HG02970 (cell line): ENCODE results near the gene NOG.

Experiments
- ATAC-seq: cut with Tn5 transposase; IDR thresholded peaks from one replicate; pipeline ENCODE4 v1.9.1; 2021; ENCODE audit warnings: mild to moderate bottlenecking, moderate library complexity, moderate number of reproducible peaks; ENCODE audit not compliant: unreplicated experiment, low FRiP score

Gene NOG

DNA sequence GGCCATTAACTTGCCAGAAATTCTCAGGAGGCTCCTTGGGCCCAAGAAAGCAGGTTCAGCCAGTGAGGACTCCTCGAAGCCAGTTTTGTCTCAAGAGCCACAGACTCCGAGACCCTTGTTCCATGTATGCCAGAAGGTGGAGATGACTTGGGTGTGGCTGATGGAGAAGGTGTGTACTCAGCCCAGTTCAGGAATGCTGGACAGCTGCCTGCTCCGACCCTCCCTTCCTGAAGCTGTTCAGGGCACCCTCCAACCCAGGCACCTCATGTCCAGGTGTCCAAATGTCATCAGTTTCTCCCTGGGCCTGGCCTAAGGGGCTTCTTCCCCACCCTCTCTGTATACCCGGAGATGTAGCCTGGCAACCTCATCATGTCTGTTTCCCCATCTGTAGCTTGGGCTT is 40.2 kb downstream of the NOG start:
- no peak for ATAC-seq

DNA sequence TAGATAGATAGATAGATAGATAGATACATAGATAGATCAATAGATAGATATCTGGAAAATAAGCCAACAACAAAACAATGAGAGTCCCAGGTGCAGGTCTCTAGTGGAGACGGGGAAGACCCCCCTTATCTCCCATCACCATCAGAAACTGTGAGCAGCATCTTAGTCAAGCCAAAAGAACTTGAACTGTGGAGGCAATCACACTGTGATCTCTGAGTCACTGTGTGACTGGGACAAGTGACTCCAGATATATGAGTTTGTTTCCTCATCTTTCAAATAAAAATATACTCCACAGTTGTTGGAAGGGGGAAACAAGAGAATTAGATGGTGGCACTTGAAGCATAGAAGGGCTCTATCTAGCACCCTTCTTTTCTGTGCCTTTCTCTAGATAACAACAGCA is 42.1 kb downstream of the NOG start:
- no peak for ATAC-seq

DNA sequence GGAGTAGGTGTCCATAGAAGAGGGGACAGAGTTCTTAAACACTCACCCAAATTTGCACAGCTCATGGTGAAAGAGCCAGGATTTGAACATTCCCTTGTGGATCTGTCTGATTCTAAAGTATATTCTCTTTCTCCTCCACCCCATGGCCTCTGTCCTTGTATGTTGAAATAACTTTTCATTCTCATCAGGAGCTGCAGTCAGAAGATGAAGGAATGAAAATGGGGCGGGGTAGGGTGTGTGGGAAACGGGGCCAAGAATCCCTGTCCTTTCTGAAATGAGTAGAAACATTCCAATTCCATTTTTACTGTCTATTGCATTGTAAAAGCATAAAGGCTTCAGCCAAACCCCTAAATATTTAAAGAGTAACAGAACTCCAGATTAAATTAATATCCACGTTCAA is 42.8 kb downstream of the NOG start:
- no peak for ATAC-seq

DNA sequence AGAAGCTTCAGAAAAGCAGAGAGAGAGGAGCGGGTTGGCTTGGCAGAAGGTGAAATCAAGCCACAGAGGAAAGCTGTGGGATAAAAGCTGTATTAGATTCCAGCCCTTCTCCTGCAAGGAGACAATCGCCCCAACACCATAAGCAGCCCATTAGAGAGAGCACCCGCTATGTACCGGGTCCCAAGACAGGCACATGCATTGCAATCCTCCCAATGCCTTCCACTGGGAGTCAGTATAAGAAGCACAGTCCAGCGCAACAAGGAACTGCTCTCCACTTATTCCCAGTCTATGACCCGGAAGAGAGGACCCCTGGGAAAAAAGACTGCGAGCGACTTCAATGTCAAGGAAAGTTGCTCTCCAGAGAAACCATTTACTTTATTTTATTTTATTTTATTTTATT is 43.8 kb downstream of the NOG start:
- ATAC-seq: no peak

DNA sequence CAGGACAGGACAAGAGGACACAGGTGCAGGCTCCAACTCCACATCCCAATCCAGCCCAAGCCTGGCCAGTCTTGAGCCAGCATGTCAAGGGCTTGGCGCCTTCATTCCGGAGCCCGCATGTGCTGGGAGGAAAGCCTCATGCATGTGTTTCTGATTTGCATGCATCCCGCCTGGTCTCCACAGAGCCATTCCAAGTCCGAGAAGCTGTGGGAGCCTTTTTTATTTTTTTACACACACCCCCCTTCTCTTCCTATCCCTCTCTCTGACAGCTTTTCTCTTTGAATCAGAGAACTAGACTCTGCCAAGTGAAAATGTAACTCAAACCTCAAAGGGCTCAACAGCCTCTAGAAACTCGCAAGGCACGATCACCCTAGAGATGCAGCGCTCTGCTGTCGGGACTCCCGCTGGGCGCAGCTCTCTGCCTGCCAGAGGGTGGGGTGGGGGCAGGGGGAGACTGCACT is 45.1 kb downstream of the NOG start:
- no peak for ATAC-seq

DNA sequence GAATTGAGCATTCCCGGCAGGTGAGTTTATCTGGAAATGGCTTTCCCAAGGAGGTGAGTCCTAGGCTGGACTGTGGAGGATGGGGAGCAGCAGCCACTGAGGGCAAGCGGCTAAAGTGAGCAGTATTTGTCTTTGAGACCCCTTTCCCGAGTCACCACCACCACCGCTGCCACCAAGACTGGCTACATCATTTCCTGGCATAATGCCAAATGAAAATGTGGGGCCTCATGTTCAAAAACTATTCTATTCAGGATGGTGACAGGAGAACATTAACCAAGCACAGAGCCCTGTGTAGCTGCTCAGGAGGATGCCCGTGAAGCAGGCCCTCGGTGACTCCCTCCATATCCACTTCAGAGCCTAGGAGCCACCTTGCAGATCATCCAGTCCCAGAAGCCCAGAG is 46.0 kb downstream of the NOG start:
- ATAC-seq: no peak

DNA sequence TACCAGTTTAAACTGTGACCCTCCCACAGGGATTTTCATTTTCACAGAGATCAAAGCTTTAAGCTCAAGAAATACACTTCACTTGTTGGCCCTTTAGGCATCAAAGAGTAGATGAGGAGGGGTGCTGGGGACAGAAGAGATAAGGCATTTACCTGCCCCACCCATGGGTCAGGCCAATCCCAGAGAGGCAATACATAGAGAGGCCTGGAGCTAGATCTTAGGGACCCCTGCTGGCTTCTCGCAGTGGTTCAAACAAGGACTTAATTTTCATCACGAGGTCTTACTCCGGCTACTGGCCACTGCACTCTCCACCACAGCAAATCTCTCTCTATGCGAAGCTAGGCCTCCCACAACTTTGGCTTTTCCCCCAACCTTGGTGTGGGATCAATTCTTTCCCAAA is 46.6 kb downstream of the NOG start:
- no peak for ATAC-seq

DNA sequence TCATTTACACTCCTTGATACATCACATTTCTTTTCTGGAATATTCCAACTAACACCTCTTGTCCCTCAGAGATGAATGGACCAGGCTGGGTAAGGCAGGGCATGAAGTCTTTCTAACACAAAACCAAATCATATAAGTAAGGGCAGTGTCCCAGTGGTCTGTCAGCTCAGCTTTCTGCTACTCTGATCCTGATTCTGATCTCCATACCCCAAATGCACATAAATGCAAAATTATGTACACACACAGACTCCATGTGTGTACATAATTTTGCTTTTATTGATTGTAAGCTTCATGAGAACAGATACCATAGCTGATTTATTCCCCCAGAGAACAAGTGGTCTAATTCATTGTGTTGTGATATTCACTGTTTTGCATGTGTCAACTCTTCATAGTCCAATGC is 47.9 kb downstream of the NOG start:
- ATAC-seq: no peak

DNA sequence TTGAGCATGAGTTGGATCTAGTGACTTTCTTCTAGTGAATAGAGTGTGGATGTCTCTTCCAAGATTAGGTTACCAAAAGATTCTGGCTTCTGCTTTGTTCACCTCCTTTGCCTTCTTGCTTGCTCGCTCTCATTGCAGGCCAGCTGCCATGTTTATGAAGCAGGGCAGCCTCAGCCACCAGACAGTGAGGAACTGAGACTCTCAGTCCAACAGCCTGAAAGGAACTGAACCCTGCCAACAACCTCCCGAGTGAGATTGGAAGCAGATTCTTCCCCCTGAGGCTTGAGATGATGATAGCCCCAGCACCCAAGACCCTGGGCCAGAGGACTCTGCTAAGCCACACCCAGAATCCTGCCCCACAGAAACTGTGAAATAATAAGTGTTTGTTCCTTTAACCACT is 48.4 kb downstream of the NOG start:
- no peak for ATAC-seq

DNA sequence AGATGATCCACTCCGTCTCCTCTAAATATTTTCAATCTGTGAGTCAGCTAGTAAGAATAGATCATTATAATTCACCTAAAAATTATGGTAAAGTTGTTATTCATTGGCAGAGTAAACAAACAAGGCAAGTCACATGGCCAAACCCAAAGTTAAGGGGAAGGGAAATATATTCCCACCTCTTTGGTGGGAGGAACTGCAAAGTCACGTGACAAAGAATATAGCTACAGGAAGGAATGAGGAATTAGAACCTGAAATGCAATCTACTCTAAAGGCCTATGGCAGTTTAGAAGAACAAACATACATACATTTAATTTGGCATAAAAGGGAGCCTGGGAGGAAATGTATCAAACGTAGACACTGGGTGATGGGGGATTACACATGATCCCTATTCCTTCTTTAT is 48.9 kb downstream of the NOG start:
- ATAC-seq: no peak
